OCI-LY7 (cell line): Measurements from ENCODE around the gene MACIR. TPM values are rescaled to one million over a fixed set of nuclear protein-coding genes. Genes with fewer than 3 reads are reported as not detected.
"Not testable (repeated sequence)": the region's sequence is repeated elsewhere in the genome, so short reads cannot be mapped to it uniquely, and the experiment has no call there.

Source experiments
- BruUV-seq: library from RNA; stranded (reverse); fragments of 400-500 nt; replicated peaks from 2 replicates; lab custom pipeline; 2021; lab: Mats Ljungman, UMichigan
- CTCF ChIA-PET: fragments of 300-600 bp; sonication (Branson Sonifier 250); formaldehyde crosslinking; loops from one replicate; lab custom pipeline; 2022; ENCODE audit warnings: antibody characterized with exemption; ENCODE audit not compliant: unreplicated experiment; lab: Charles Lee
- POLR2A ChIA-PET: fragments of 300-600 bp; sonication (Branson Sonifier 250); formaldehyde crosslinking; loops from one replicate; lab custom pipeline; 2022; ENCODE audit warnings: antibody characterized with exemption; lab: Charles Lee
- DNase-seq: peaks from one replicate; pipeline ENCODE4 v3.0.0-alpha.2; 2015; ENCODE audit warnings: low spot score
- H2AFZ ChIP-seq: fragments of 200-600 bp; sonication (generic), shearing (Covaris generic); 2 replicates; pipeline ENCODE4 v1.6.1; 2014; ENCODE audit warnings: mild to moderate bottlenecking, antibody characterized with exemption, low read length, moderate library complexity
- H3K27ac ChIP-seq: fragments of 200-600 bp; sonication (generic); 2 replicates; pipeline ENCODE4 v1.5.1; 2014; ENCODE audit warnings: mixed run types, low read depth, mild to moderate bottlenecking, moderate library complexity, low read length, inconsistent platforms; ENCODE audit not compliant: poor library complexity, severe bottlenecking
- H3K36me3 ChIP-seq: fragments of 200-600 bp; sonication (generic); 2 replicates; pipeline ENCODE4 v1.6.1; 2014; ENCODE audit warnings: mild to moderate bottlenecking, antibody characterized with exemption, low read length, moderate library complexity, mixed read lengths; ENCODE audit not compliant: insufficient read depth
- H3K4me1 ChIP-seq: fragments of 200-600 bp; sonication (generic); 2 replicates; pipeline ENCODE4 v1.5.1; 2014; ENCODE audit warnings: mild to moderate bottlenecking, low read length; ENCODE audit not compliant: insufficient read depth, poor library complexity, severe bottlenecking
- H3K4me2 ChIP-seq: fragments of 200-600 bp; sonication (generic); 2 replicates; pipeline ENCODE4 v1.6.1; 2014; ENCODE audit warnings: mild to moderate bottlenecking, low read length
- H3K4me3 ChIP-seq: fragments of 200-600 bp; sonication (generic); 2 replicates; pipeline ENCODE4 v1.5.1; 2014; ENCODE audit warnings: mild to moderate bottlenecking, low read depth, low read length; ENCODE audit not compliant: poor library complexity, severe bottlenecking
- H3K79me2 ChIP-seq: fragments of 200-600 bp; sonication (generic); 2 replicates; pipeline ENCODE4 v1.6.1; 2016; ENCODE audit warnings: low read depth, mild to moderate bottlenecking, low read length, moderate library complexity, mixed read lengths; ENCODE audit not compliant: insufficient read depth
- H3K9me2 ChIP-seq: fragments of 200-600 bp; sonication (generic); 2 replicates; pipeline ENCODE4 v1.6.1; 2016; ENCODE audit warnings: mild to moderate bottlenecking, low read length, mixed read lengths; ENCODE audit not compliant: insufficient read depth
- H3K9me3 ChIP-seq: fragments of 200-600 bp; sonication (generic); 2 replicates; pipeline ENCODE4 v1.6.1; 2014; ENCODE audit warnings: mild to moderate bottlenecking, mixed run types, low read length, mixed read lengths
- H4K20me1 ChIP-seq: fragments of 200-600 bp; sonication (generic); 2 replicates; pipeline ENCODE4 v1.6.1; 2014; ENCODE audit warnings: mild to moderate bottlenecking, antibody characterized with exemption, low read length, moderate library complexity, mixed read lengths; ENCODE audit not compliant: insufficient read depth
- EZH2phosphoT487 ChIP-seq: fragments of 200-600 bp; sonication (generic); IDR thresholded peaks from 2 replicates; pipeline ENCODE4 v1.6.1; 2018; ENCODE audit warnings: low read depth, borderline replicate concordance, mild to moderate bottlenecking, mixed run types, antibody characterized with exemption, low read length, moderate library complexity, mixed read lengths
- intact Hi-C: fragments of 100-400 bp; cut with micrococcal nuclease; formaldehyde crosslinking; loops from one replicate; pipeline ENCODE4 v1.10.0; 2022; ENCODE audit not compliant: unreplicated experiment
- total RNA-seq, 2 experiments: library from RNA; depleted of rRNA in 1 of 2; stranded (reverse); fragments of >200 nt in 1 of 2; shearing (Covaris generic) in 1 of 2; gene quantifications; 2 replicates each; pipeline ENCODE4 v1.2.3, GENCODE V29; 2014 to 2022
- TF ChIP-seq, protein P1 (sequence below): fragments of 200-600 bp; sonication (generic); conservative IDR thresholded peaks from 2 replicates; pipeline ENCODE4 v1.5.1; 2014; ENCODE audit warnings: mild to moderate bottlenecking, antibody characterized with exemption, low read length, moderate library complexity, mixed read lengths

MACIR gene
- total RNA-seq, 2 experiments from 2014 or later = 10.9 to 11.7 TPM

DNA sequence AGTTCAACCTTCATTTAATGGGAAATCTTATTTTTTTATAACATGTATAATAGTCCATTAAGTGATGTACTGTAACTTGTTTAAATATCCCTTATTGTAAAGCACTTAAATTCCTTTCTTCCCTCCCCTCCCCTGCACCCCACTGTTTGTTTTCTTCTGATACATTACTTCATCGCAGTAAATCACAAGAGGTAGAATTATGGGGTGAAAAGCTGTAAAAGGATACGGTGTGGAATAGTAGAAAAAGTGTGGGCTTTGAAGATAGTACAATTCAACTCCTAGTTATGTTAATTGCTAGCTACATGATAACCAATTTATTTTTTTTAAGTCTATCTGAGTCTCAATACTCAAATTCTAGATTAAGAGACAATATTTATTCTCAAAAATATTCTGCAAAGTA, 41.9 kb upstream of the MACIR start:
- no TSS peak for BruUV-seq
- TF ChIP-seq EZH2phosphoT487 = no peak
- TF ChIP-seq, protein P1, sequence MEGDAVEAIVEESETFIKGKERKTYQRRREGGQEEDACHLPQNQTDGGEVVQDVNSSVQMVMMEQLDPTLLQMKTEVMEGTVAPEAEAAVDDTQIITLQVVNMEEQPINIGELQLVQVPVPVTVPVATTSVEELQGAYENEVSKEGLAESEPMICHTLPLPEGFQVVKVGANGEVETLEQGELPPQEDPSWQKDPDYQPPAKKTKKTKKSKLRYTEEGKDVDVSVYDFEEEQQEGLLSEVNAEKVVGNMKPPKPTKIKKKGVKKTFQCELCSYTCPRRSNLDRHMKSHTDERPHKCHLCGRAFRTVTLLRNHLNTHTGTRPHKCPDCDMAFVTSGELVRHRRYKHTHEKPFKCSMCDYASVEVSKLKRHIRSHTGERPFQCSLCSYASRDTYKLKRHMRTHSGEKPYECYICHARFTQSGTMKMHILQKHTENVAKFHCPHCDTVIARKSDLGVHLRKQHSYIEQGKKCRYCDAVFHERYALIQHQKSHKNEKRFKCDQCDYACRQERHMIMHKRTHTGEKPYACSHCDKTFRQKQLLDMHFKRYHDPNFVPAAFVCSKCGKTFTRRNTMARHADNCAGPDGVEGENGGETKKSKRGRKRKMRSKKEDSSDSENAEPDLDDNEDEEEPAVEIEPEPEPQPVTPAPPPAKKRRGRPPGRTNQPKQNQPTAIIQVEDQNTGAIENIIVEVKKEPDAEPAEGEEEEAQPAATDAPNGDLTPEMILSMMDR = no peak
- Histone ChIP-seq H3K4me2 (no peak overlapping the region), H3K27ac (no peak overlapping the region), H3K9me3 (no peaks in the 10 kb centered on the region), H3K4me1 (no peaks in the 10 kb centered on the region), H3K9me2 (no peaks in the 10 kb centered on the region), H3K4me3 (no peak overlapping the region), H3K79me2 (no peaks in the 10 kb centered on the region), H4K20me1 (no peaks in the 10 kb centered on the region), H3K36me3 (no peaks in the 10 kb centered on the region), H2AFZ (no peak overlapping the region)
- POLR2A ChIA-PET = interaction anchor here (0.6 to 1.5 kb wide), 3 partner anchors 9 to 33 kb away, joined by 3 to 4 read pairs (median 4); no protein-coding TSS in a partner anchor
- CTCF ChIA-PET = no interaction called here
- DNase-seq = no peak
- intact Hi-C loops = no loop called here

DNA sequence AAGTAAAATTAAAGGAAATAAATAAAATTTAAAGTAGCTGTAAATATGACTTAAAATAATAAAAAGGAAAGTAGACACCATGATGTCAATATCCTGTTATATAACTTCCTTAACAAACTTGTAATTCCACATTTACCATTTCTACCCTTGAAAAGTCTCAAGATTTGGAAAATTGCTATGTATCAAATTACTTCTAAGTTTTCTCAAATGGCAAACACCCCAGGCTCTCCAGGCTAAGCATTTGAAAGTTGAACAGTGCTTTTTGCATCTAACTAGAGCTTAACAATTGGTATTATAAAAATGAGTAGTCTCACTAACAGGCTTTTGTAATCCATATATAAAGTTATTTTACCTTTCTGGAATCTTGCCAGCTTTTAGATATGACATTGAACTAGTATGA, 41.5 kb upstream of the MACIR start:
- H3K9me3 ChIP-seq = no peaks in the 10 kb centered on the region
- no peaks in the 10 kb centered on the region for H3K79me2 ChIP-seq
- H3K4me1 ChIP-seq = no peaks in the 10 kb centered on the region
- DNase-seq = no peak
- no TSS peak for BruUV-seq
- CTCF ChIA-PET = no interaction called here
- TF ChIP-seq EZH2phosphoT487 = no peak
- TF ChIP-seq, protein P1 = no peak
- intact Hi-C loops = no loop called here
- H2AFZ ChIP-seq = no peak overlapping the region
- no peaks in the 10 kb centered on the region for H3K9me2 ChIP-seq
- no peak overlapping the region for H3K4me2 ChIP-seq
- H3K27ac ChIP-seq = no peak overlapping the region
- H3K36me3 ChIP-seq = no peaks in the 10 kb centered on the region
- POLR2A ChIA-PET = interaction anchor here (0.6 to 1.5 kb wide), 2 partner anchors 9 to 12 kb away, joined by 3 to 4 read pairs; no protein-coding TSS in a partner anchor
- H3K4me3 ChIP-seq = no peak overlapping the region
- no peaks in the 10 kb centered on the region for H4K20me1 ChIP-seq

DNA sequence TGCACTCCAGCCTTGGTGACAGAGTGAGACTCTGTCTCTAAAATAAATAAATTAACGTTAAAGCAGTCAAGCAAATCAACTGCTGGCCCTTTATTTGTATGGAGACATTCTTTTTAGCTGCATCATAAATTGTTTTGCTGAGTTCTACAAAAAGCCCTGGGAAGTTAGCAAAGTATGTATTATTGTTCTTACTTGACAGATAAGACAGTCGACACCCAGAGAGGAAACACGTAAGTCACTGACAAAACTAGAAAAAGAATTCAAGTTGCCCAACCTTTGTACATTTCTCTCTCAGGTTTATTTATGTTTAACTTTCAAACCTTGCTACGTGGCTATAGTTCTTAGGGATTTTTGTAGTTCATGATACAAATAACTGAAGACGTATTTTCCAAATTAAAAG, 40.4 kb upstream of the MACIR start:
- no TSS peak for BruUV-seq
- Histone ChIP-seq H3K4me3 (no peak overlapping the region), H2AFZ (no peak overlapping the region), H3K27ac (no peak overlapping the region), H3K9me2 (no peaks in the 10 kb centered on the region), H3K4me1 (no peaks in the 10 kb centered on the region), H3K9me3 (no peaks in the 10 kb centered on the region), H3K79me2 (no peaks in the 10 kb centered on the region), H3K36me3 (no peaks in the 10 kb centered on the region), H3K4me2 (no peak overlapping the region), H4K20me1 (no peaks in the 10 kb centered on the region)
- ChIA-PET CTCF (no interaction called here), POLR2A (interaction anchor here (0.6 kb wide), 1 partner anchor 1183 kb away, joined by 4 read pairs; no protein-coding TSS in a partner anchor)
- no peak for DNase-seq
- intact Hi-C loops = no loop called here
- TF ChIP-seq, protein P1 = no peak
- no peak for TF ChIP-seq EZH2phosphoT487

DNA sequence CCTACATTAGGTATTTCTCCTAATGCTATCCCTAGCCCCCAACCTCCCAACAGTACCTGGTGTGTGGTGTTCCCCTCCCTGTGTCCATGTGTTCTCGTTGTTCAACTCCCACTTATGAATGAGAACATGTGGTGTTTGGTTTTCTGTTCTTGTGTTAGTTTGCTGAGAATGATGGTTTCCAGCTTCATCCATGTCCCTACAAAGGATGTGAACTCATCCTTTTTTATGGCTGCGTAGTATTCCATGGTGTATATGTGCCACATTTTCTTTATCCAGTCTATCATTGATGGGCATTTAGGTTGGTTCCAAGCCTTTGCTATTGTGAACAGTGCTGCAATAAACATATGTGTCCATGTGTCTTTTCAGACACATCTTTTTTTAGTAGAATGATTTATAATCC, 39.5 kb upstream of the MACIR start:
- H3K9me3 ChIP-seq, H3K27ac ChIP-seq, intact Hi-C loops, H4K20me1 ChIP-seq, DNase-seq, H2AFZ ChIP-seq, CTCF ChIA-PET, H3K4me1 ChIP-seq, BruUV-seq, H3K79me2 ChIP-seq, H3K36me3 ChIP-seq, H3K9me2 ChIP-seq, H3K4me2 ChIP-seq, H3K4me3 ChIP-seq, POLR2A ChIA-PET: not testable (repeated sequence)
